HG02885 (cell line): ENCODE measurements around the gene USP25.

Experiments used
- ATAC-seq: cut with Tn5 transposase; IDR thresholded peaks from one replicate; pipeline ENCODE4 v1.9.1; 2021; ENCODE audit warnings: mild to moderate bottlenecking; ENCODE audit not compliant: unreplicated experiment, poor library complexity

Gene USP25

GRCh38 chr21:15801352-15801863, 71.6 kb downstream of the USP25 start:
- no peak for ATAC-seq

GRCh38 chr21:15804247-15805005, 74.6 kb downstream of the USP25 start:
- no peak for ATAC-seq

- ATAC-seq: no peak
Measured at GRCh38 chr21:15809065-15809464, 79.3 kb downstream of the USP25 start.

GRCh38 chr21:15809818-15810217, 80.0 kb downstream of the USP25 start:
- no peak for ATAC-seq

- ATAC-seq: no peak
Measured at GRCh38 chr21:15815285-15815684, 85.5 kb downstream of the USP25 start.

- no peak for ATAC-seq
Measured at GRCh38 chr21:15820327-15820726, 90.5 kb downstream of the USP25 start.

GRCh38 chr21:15820852-15821379, 91.1 kb downstream of the USP25 start:
- no peak for ATAC-seq

- no peak for ATAC-seq
Measured at GRCh38 chr21:15823486-15824150, 93.8 kb downstream of the USP25 start.

- ATAC-seq: no peak
Measured at GRCh38 chr21:15825700-15826099, 95.9 kb downstream of the USP25 start.

GRCh38 chr21:15826147-15826780, 96.5 kb downstream of the USP25 start:
- ATAC-seq: peak; percentile 90

GRCh38 chr21:15826908-15827601, 97.3 kb downstream of the USP25 start:
- no peak for ATAC-seq

- no peak for ATAC-seq
Measured at GRCh38 chr21:15831497-15831896, 101.7 kb downstream of the USP25 start.

- no peak for ATAC-seq
Measured at GRCh38 chr21:15837645-15838044, 107.9 kb downstream of the USP25 start.

GRCh38 chr21:15839026-15839425, 109.2 kb downstream of the USP25 start:
- no peak for ATAC-seq

GRCh38 chr21:15839601-15840000, 109.8 kb downstream of the USP25 start:
- ATAC-seq: no peak

GRCh38 chr21:15840406-15840805, 110.6 kb downstream of the USP25 start:
- ATAC-seq: no peak

GRCh38 chr21:15841856-15842564, 112.2 kb downstream of the USP25 start:
- no peak for ATAC-seq

GRCh38 chr21:15842565-15842880, 112.7 kb downstream of the USP25 start:
- ATAC-seq: no peak

- ATAC-seq: no peak
Measured at GRCh38 chr21:15843766-15844165, 114.0 kb downstream of the USP25 start.
